Fibroblast of gingiva (primary cell): Measurements from ENCODE around the gene CHTF18.
"Not testable (repeated sequence)": the region's sequence is repeated elsewhere in the genome, so short reads cannot be mapped to it uniquely, and the experiment has no call there.

Experiments used
- DNase-seq: peaks from one replicate; pipeline ENCODE4 v3.0.0-alpha.2; 2011; ENCODE audit warnings: low read depth

CHTF18 gene

DNA sequence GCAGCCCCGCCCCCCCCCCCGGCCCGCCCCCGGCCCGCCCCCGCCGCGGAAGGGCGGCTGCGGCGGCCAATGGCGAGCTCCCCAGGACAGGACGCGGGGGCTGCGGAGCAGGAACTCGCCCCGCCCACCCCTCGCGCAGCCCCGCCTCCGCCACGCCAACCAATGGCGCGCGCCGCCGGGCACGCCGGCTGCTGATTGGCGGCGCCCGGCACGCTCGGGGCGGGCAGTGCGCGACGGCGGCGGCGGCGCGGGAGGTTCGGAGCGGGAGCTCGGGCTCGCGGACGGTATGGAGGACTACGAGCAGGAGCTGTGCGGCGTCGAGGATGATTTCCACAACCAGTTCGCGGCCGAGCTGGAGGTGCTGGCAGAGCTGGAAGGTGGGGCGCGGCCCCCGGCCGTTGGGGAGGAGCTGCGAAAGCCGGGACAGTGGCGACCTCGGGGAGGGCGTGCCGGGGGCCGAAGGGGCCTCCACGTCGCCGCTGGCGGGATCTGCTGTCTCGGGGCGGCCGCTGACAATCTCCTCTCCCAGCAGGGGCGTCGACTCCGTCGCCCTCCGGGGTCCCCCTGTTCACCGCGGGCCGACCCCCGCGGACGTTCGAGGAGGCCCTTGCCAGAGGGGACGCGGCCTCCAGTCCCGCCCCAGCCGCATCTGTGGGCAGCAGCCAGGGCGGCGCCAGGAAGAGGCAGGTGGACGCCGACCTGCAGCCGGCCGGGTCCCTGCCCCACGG, at the start of gene CHTF18:
Gene CHTF18 (plus strand): TSS at position 222 of the 728 bp plus-strand sequence. CDS start 65 bp downstream, at position 287.
- peak; percentile 90 for DNase-seq

DNA sequence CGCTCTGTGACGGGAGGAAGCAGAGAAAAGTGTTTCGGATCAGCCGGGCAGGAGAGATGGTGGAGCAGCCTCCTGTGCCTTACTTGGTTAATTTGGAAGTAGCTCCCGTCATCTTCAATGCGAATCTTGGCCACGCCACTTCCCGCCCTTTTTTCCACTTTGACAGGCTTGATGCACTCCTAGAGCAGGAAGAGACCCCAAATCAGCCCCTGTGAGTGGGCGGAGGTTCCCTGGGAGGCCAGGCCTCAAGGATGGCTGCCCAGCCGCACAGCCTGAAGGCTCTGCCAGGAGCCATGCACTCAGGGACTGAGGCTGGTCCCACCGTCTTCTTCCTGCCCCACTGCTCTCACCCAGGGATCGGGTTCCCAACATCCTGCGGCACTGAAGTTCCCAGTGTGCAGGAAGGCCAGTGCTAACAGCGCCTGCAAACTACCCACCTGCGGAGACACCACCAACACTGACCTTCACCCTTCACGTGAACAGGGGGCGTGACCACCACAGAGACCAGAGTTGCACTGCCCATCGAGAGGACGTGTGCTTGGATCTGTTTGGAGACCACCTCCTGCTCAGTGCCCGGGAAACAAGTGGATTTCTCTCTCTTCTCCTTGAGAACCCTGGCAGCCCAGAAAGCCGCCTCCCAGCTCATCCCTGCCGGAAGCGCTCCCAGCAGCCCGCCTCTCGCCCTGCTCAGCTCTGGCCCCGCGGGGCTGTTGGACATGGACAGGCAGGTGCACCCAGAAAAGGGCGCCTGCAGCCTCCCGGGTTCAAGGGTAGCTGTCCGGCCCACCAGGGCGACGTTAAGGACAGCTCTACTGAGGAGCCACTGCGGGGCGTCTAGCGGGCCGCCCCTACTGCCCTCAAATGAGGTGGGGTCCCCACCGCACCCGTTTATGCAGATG, 48.6 kb upstream of the CHTF18 start:
- DNase-seq = no peak

GRCh38 chr16:740459-740763, 48.0 kb upstream of the CHTF18 start:
- no peak for DNase-seq

- DNase-seq = peak; percentile 91
These were observed 47.5 kb upstream of the CHTF18 start, which contains the start of gene CIAO3 for GRCh38 chr16:740764-741505. Gene CIAO3, minus strand, starts transcription at chr16:740997. Its CDS starts 12 bp downstream, at chr16:740985.

DNA sequence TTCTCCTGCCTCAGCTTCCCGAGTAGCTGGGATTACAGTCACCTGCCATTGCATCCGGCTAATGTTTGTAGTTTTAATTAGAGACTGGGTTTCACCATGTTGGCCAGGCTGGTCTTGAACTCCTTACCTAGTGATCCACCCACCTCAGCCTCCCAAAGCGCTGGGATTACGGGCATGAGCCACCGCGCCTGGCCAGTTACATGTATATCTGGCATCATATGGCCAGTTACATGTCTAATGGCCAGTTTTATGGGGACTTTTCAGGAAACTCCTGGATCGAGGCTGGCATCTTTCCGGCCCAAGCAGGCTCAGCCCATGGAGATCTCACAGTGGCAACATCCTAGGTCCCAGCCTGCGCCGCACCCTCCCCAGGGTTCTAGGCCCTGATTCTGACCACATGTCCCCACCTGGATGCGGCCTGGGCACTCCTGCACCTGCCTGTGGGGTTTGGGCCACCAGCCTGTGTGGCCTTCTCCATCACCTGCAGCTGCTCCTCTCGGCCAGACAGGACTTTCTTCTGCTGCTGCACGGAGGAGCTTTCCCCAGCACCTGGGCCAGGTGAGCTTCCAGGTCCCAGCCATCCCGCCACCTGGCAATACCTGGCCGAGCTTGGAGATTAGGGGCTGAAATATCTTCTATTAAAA, 46.3 kb upstream of the CHTF18 start:
- DNase-seq = no peak

- DNase-seq = not testable (repeated sequence)
These were observed 45.5 kb upstream of the CHTF18 start for GRCh38 chr16:742894-743293.

DNA sequence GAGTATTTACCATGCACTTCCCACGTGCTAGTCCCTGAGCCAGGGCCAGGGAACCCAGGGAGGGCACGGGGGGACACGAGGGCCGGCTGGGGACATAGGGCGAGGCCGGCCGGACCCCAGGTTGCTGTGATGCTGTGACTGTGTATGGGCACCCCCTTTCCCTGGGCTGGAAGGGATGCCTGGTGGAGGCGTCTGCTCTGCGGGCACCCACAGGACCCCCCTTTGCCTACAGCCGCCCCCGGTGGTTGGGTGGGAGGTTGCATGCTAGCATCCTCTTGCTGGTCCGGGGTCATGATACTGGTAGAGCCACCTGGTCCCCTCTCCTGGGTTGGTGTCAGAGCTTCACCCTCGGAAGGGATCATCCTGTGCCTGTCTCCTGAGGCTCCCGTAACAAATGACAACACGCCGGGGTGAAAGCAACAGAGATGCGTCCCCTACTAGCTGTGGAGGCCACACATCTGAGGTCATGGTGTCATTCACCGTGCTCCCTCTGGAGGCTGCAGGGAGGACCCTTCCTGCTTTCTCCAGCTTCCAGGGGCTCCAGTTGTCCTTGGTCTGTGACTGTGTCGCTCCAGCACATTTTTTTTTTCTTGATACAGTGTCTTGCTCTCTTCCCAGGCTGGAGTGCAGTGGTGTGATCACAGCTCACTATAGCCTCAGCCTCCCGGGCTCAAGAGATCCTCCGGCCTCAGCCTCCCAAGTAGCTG, 44.5 kb upstream of the CHTF18 start:
- no peak for DNase-seq

DNA sequence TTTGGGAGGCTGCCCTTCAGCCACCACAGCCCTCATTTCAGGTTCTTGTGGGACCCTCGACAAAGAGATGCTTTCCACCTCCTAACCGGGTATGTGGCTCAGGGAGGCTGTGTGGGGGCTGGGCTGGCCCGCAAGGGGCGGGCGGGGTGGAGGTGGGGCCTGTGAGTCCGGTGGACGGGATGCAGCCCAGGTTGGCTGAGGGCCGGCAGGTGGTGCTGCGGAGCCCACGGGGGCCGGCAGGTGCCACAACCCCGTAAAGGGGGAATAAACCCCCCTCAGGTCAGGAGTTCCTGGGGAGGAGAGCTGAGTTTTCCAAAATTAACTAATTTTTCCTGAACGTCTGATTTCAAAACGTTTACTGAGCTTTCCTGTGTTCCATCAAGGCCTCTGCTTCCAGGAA, 42.7 kb upstream of the CHTF18 start:
- DNase-seq = no peak

DNA sequence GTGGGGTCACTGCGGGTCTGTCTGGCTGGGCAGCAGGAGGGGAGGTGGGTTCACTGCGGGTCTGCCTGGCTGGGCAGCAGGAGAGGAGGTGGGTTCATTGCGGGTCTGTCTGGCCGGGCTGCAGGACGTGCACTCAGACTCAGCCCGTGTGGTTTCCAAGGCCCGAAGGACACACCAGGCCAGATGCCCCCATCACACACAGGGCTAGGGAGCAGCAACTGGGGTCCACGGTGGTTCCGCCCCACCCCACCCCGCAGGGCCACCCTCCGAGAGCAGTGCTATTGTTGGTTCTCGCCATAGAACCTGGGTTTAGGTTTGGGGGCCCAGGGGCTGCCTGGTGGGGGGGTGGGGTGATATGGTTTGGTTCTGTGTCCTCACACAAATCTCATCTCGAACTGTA, 41.8 kb upstream of the CHTF18 start:
- no peak for DNase-seq

DNA sequence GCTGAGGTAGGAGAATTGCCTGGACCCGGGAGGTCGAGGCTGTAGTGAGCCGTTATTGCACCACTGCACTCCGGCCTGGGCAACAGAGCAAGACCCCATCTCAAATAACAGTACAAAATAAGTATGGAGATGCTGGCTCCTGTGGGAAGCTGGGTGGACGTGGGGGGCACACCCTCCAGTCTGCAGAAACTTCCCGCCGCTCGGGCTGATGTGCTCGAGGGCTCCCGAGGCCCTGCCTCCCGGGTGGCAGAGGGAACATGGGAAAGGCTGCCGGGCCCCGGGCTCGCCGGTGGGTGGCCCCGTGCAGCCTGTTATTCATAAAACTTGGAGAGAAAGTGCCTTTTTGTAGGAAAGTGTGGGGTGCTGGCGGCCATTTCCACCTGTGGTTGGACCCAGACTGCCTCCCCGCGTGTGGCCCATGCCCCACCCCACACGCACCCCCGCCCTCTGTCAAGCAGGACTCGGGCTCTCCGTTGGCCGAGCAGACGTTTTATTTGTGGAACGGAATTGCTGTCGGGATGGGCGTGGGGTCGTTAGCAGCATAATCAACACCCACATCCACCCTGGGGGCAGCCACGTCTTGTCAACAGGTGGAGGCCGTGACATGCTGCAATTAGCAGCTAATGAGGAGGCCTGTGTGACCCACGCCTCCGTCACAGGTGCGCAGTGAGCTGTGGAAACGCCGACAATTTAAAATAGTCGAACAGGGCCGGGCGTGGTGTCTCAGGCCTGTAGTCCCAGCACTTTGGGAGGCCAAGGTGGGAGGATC, 40.3 kb upstream of the CHTF18 start:
- DNase-seq = no peak

DNA sequence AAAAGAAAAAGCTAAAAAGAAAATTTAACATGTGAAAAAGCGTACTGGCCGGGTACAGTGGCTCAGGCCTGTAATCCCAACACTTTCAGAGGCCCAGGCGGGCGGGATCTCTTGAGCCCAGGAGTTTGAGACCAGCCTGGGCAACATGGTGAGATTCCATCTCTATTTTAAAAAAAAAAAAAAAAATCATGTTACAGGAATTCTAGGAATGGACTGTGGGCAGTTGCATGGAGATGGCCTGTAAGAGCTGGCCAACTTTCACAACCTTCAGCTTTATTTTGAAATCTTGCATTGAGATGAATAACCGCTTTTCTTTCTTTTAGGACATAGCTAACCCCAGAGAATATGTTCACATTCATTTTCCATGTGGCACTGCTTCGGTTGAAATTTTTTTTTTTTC, 39.4 kb upstream of the CHTF18 start:
- DNase-seq = peak; percentile 86

GRCh38 chr16:750485-750884, 37.9 kb upstream of the CHTF18 start:
- DNase-seq = no peak

DNA sequence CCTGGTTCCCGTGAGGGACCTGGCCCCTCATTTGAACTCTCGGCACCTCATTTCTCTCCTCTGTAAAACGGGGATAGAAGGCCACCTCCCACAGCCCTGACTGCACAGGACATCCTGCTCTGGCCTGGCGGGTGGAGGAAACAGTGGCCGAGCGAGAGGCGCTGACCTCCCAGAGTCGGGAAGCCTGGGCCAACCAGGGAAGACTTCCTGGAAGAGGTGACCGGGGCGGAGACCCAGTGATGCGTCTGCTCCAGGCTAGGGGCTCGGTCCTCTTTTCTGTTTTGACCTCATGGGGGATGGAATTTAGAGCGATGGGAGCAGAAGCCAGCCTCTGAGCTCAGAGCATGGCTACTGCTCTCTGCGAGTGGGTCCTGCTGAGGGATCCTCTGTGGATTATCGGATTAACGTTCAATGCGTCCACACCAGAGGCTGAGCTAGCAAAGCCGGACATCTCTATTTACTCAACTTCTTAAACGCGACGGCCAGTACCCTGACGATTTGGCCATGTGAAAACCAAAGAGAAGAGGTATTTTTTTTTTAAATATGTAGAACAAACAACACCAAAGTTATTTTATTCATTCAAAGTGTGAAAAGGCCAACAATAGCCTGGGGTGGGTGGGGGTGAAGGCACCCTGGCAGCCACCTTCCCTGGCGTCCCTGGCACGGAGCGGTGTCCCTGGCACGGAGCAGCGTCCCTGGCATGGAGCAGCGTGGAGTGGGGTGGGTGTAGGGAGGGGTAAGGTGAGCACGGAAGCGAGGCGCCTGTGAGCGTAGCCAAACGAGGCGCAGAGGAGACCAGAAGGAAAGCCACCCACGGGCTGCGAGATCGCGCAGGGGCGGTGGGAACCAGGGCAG, 37.0 kb upstream of the CHTF18 start:
- DNase-seq = no peak

DNA sequence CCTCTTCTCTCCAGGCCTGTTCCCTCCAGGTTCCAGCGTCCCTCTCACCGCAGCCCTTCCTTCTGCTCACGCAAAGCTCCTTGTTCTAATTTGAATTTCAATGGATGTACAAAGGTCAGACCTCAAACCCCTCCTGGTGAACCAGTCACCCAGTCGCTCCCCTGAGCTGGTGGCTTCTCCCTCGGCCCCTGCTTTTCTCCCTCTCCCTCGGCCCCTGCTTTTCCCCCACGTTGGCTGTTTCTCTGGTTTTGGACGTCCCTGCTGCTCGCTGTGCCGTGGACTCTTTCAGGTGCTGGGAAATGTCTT, 36.5 kb upstream of the CHTF18 start:
- no peak for DNase-seq

DNA sequence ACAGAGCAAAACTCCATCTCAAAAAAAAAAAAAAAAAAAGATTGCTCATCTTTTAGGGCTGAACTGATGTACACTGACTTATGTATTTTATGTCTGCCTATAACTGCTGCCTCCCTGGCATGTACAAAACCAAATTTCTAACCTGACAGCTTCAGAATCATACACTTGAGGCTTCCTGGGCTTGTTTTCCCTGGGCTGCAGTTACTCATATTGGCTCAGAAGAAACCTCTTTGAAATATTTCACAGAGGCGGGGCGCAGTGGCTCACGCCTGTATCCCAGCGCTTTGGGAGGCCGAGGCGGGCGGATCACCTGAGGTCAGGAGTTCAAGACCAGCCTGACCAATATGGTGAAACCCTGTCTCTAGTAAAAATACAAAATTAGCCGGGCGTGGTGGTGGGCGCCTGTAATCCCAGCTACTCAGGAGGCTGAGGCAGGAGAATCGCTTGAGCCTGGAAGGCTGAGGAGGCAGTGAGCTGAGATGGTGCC, 34.3 kb upstream of the CHTF18 start:
- not testable (repeated sequence) for DNase-seq

DNA sequence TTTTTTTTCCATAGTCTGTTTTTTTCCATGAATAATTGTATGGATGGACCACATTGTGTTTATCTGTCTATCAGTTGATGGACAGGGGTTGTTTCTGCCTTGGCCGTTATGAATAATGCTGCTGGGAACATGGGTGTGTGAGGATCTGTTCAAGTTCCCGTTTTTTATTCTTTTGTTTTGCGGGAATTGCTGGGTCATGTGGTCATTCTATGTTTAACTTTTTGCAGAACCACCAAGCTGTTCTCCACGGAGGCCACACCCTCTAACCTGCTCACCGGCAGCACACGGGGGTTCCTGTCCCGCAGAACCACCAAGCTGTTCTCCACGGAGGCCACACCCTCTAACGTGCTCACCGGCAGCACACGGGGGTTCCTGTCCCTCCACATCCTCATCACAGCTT, 33.8 kb upstream of the CHTF18 start:
- no peak for DNase-seq

DNA sequence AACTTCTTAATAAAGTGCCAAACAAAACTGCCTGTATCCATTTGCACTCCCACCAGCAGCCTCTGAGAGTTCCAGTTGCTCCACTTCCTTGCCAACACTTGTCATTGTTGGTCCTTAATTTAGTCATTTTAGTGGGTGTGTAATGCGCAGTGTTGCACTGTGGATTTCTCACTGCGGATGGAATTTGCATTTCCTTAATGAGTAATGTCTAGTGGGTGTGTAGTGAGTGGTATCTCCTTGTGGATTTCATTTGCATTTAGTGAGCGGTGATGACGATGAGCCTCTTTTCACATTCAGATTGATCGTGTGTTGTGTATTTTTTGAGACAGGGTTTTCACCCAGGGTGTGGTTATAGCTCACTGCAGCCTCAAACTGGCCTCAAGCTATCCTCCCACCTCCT, 32.0 kb upstream of the CHTF18 start:
- DNase-seq = no peak

GRCh38 chr16:759110-759910, 29.1 kb upstream of the CHTF18 start:
- DNase-seq = no peak

- no peak for DNase-seq
These were observed 28.4 kb upstream of the CHTF18 start for GRCh38 chr16:760065-760464.
